Measurements from ENCODE around the gene MYOZ3.

DNA sequence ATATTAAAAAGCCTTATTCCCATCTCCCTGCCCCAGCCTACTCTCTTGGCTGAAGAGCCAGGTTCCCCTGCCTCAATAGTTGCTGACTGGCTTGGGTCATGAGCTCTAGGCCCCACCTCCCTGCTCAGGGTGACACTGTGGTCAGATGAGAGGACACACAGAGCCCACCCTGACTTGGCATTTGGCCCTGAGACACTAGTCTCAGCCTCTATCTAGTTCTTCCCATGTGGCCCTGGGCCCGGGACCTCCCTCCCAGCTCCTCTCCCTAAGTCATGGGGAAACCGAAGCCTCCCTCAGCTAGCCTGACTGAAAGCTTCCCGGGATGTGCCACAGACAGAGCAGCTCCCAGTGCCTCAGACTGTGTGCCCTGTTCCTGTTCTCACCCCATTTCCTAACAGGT is 5.8 kb upstream of the MYOZ3 start:
- TF ChIP-seq, protein P1, sequence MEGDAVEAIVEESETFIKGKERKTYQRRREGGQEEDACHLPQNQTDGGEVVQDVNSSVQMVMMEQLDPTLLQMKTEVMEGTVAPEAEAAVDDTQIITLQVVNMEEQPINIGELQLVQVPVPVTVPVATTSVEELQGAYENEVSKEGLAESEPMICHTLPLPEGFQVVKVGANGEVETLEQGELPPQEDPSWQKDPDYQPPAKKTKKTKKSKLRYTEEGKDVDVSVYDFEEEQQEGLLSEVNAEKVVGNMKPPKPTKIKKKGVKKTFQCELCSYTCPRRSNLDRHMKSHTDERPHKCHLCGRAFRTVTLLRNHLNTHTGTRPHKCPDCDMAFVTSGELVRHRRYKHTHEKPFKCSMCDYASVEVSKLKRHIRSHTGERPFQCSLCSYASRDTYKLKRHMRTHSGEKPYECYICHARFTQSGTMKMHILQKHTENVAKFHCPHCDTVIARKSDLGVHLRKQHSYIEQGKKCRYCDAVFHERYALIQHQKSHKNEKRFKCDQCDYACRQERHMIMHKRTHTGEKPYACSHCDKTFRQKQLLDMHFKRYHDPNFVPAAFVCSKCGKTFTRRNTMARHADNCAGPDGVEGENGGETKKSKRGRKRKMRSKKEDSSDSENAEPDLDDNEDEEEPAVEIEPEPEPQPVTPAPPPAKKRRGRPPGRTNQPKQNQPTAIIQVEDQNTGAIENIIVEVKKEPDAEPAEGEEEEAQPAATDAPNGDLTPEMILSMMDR (IDR thresholded peaks at IDR 0.05): no peak
- no peak for TF ChIP-seq EZH2 (IDR thresholded peaks at IDR 0.05; ENCODE audit: borderline replicate concordance, insufficient read depth, low read depth, low read length, poor library complexity, severe bottlenecking)

All from B cell (primary cell).